MCF 10A (cell line): ENCODE data around the gene PDE7B. TPM values are rescaled to one million over a fixed set of nuclear protein-coding genes. Genes with fewer than 3 reads are reported as not detected.

ENCODE experiments used
- BruUV-seq: library from RNA; stranded (reverse); fragments of 400-500 nt; replicated peaks from 2 replicates; lab custom pipeline; 2021; lab: Mats Ljungman, UMichigan
- CTCF ChIA-PET: fragments of 300-600 bp; sonication (Branson Sonifier 250); formaldehyde crosslinking; extraction: SDS; loops from one replicate; lab custom pipeline; 2021; ENCODE audit warnings: antibody characterized with exemption, inconsistent platforms; lab: Yijun Ruan, JAX
- POLR2A ChIA-PET: fragments of 300-600, 350-650 bp; sonication (Branson Sonifier 250); formaldehyde crosslinking; extraction: SDS; loops from one replicate; lab custom pipeline; 2020; ENCODE audit warnings: antibody characterized with exemption, inconsistent platforms; lab: Yijun Ruan, JAX
- DNase-seq: peaks from one replicate; pipeline ENCODE4 v3.0.0-alpha.2; 2018; ENCODE audit not compliant: unreplicated experiment
- H3K27ac Mint-ChIP-seq: one replicate; pipeline ENCODE4 v1.8.0; 2022; ENCODE audit warnings: mild to moderate bottlenecking, low read depth, mixed read lengths; ENCODE audit not compliant: unreplicated experiment
- H3K27me3 Mint-ChIP-seq: one replicate; pipeline ENCODE4 v1.8.0; 2022; ENCODE audit warnings: mixed read lengths; ENCODE audit not compliant: insufficient read depth, unreplicated experiment
- H3K36me3 Mint-ChIP-seq: one replicate; pipeline ENCODE4 v1.8.0; 2022; ENCODE audit warnings: mild to moderate bottlenecking, moderate library complexity, mixed read lengths; ENCODE audit not compliant: insufficient read depth, unreplicated experiment
- H3K4me1 Mint-ChIP-seq: one replicate; pipeline ENCODE4 v1.8.0; 2022; ENCODE audit warnings: mixed read lengths; ENCODE audit not compliant: insufficient read depth, unreplicated experiment
- H3K4me3 Mint-ChIP-seq: one replicate; pipeline ENCODE4 v1.8.0; 2022; ENCODE audit warnings: mild to moderate bottlenecking, moderate library complexity, mixed read lengths; ENCODE audit not compliant: unreplicated experiment
- H3K9me3 Mint-ChIP-seq: one replicate; pipeline ENCODE4 v1.8.0; 2022; ENCODE audit warnings: mixed read lengths; ENCODE audit not compliant: unreplicated experiment
- intact Hi-C: fragments of 100-400 bp; cut with micrococcal nuclease; formaldehyde crosslinking; loops from 2 replicates; pipeline ENCODE4 v1.14.1; 2022
- total RNA-seq: library from RNA; stranded (reverse); gene quantifications from 2 replicates; pipeline ENCODE4 v1.2.3, GENCODE V29; 2022
- TF ChIP-seq, protein P1 (sequence below): fragments of 200-600 bp; IDR thresholded peaks from one replicate; pipeline ENCODE4 v1.8.0; 2022; ENCODE audit warnings: antibody characterized with exemption, mild to moderate bottlenecking; ENCODE audit not compliant: unreplicated experiment

PDE7B gene
- total RNA-seq, 1 experiment from 2014 or later: 1.4 TPM

GRCh38 chr6:136072691-136073090 lies 221.2 kb downstream of the PDE7B start:
- Mint-ChIP-seq H3K27me3 (no peaks in the 10 kb centered on the region), H3K4me3 (no peak overlapping the region), H3K36me3 (no peaks in the 10 kb centered on the region), H3K27ac (no peak overlapping the region), H3K9me3 (no peaks in the 10 kb centered on the region), H3K4me1 (peaks cover 14% of the 10 kb centered on the region)
- BruUV-seq: no TSS peak
- intact Hi-C loops: no loop called here
- DNase-seq: no peak
- ChIA-PET POLR2A (interaction anchor here (1.2 kb wide), 1 partner anchor 11 kb away, joined by 4 read pairs; no protein-coding TSS in a partner anchor), CTCF (interaction anchor here (0.6 kb wide), 1 partner anchor 41 kb away, joined by 3 read pairs; no protein-coding TSS in a partner anchor)
- TF ChIP-seq, protein P1, sequence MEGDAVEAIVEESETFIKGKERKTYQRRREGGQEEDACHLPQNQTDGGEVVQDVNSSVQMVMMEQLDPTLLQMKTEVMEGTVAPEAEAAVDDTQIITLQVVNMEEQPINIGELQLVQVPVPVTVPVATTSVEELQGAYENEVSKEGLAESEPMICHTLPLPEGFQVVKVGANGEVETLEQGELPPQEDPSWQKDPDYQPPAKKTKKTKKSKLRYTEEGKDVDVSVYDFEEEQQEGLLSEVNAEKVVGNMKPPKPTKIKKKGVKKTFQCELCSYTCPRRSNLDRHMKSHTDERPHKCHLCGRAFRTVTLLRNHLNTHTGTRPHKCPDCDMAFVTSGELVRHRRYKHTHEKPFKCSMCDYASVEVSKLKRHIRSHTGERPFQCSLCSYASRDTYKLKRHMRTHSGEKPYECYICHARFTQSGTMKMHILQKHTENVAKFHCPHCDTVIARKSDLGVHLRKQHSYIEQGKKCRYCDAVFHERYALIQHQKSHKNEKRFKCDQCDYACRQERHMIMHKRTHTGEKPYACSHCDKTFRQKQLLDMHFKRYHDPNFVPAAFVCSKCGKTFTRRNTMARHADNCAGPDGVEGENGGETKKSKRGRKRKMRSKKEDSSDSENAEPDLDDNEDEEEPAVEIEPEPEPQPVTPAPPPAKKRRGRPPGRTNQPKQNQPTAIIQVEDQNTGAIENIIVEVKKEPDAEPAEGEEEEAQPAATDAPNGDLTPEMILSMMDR: no peak

- H3K27me3 Mint-ChIP-seq: no peaks in the 10 kb centered on the region
- intact Hi-C loops: no loop called here
- DNase-seq: peak; percentile 21
- TF ChIP-seq, protein P1: no peak
- BruUV-seq: no TSS peak
- CTCF ChIA-PET: no interaction called here
- H3K9me3 Mint-ChIP-seq: no peaks in the 10 kb centered on the region
- H3K4me3 Mint-ChIP-seq: no peak overlapping the region
- peaks cover 9% of the 10 kb centered on the region for H3K4me1 Mint-ChIP-seq
- no peak overlapping the region for H3K27ac Mint-ChIP-seq
- no peaks in the 10 kb centered on the region for H3K36me3 Mint-ChIP-seq
- POLR2A ChIA-PET: interaction anchor here (1.2 kb wide), 1 partner anchor 11 kb away, joined by 4 read pairs; no protein-coding TSS in a partner anchor
These were observed 221.7 kb downstream of the PDE7B start for GRCh38 chr6:136073216-136073615.

GRCh38 chr6:136076496-136076895 lies 225.0 kb downstream of the PDE7B start:
- CTCF ChIA-PET: no interaction called here
- no peak overlapping the region for H3K27ac Mint-ChIP-seq
- no peak for DNase-seq
- H3K4me1 Mint-ChIP-seq: no peaks in the 10 kb centered on the region
- TF ChIP-seq, protein P1: no peak
- intact Hi-C loops: no loop called here
- POLR2A ChIA-PET: no interaction called here
- H3K27me3 Mint-ChIP-seq: no peaks in the 10 kb centered on the region
- H3K9me3 Mint-ChIP-seq: no peaks in the 10 kb centered on the region
- BruUV-seq: no TSS peak
- H3K4me3 Mint-ChIP-seq: no peak overlapping the region
- no peaks in the 10 kb centered on the region for H3K36me3 Mint-ChIP-seq

DNA sequence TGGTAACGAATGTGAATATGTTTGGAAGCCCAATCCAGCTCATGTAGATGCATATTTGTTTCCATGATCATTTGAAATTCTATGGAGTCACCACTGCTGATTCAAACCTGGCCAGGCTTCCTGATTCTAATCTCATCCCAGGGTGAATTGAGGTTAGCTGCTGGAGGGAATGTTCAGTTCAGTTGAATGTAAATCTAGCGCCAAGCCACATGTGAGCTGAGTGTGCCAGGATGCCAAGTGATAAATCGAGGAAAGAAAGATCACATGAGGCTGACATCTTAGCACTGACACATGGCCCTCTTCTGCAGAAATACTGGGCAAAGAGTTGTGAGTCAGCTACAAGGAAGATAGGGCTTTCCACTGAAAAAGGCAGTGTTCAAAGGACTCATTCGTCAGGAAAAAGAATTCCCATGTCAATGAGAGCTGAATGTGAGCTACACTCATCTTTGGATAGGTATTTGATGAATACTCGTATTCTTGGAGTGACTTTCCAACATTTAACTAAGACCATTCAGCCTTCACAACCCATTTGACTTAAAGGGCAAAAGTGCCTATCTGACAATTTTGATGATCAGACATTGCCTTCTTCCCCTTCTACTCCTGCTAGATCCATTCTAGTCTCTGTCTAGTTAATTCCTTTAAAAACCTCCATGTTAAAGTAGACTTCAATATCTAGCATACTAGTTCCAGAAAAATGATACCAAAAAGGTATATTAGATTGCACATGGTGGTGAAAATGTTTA lies 226.5 kb downstream of the PDE7B start:
- no peak for DNase-seq
- Mint-ChIP-seq H3K9me3 (no peaks in the 10 kb centered on the region), H3K27me3 (no peaks in the 10 kb centered on the region), H3K27ac (no peak overlapping the region), H3K4me1 (no peaks in the 10 kb centered on the region), H3K36me3 (no peaks in the 10 kb centered on the region), H3K4me3 (no peak overlapping the region)
- ChIA-PET POLR2A (no interaction called here), CTCF (interaction anchor here (0.8 kb wide), 1 partner anchor 148 kb away, joined by 3 read pairs; no protein-coding TSS in a partner anchor)
- BruUV-seq: no TSS peak
- TF ChIP-seq, protein P1: no peak
- intact Hi-C loops: no loop called here
